HFFc6 (cell line): ENCODE measurements around the gene UQCR10. TPM values are rescaled to one million over a fixed set of nuclear protein-coding genes. Genes with fewer than 3 reads are reported as not detected.

ENCODE experiments used
- DNase-seq: peaks from one replicate; pipeline ENCODE4 v3.0.0-alpha.2; 2018
- H3K27ac Mint-ChIP-seq: 2 replicates; pipeline ENCODE4 v1.8.0; 2020; ENCODE audit warnings: mild to moderate bottlenecking, mixed read lengths
- H3K27me3 Mint-ChIP-seq: 2 replicates; pipeline ENCODE4 v1.8.0; 2021; ENCODE audit warnings: mild to moderate bottlenecking, moderate library complexity, mixed read lengths; ENCODE audit not compliant: insufficient read depth
- H3K36me3 Mint-ChIP-seq: 2 replicates; pipeline ENCODE4 v1.8.0; 2021; ENCODE audit warnings: low read depth, mixed read lengths
- H3K4me1 Mint-ChIP-seq: 2 replicates; pipeline ENCODE4 v1.8.0; 2020; ENCODE audit warnings: low read depth, mixed read lengths
- H3K4me3 Mint-ChIP-seq: 2 replicates; pipeline ENCODE4 v1.8.0; 2020; ENCODE audit warnings: mild to moderate bottlenecking, moderate library complexity, mixed read lengths
- H3K9me3 Mint-ChIP-seq: 2 replicates; pipeline ENCODE4 v1.8.0; 2020; ENCODE audit warnings: mild to moderate bottlenecking, mixed read lengths
- CTCF ChIP-seq: fragments of 200-600 bp; sonication (generic); IDR thresholded peaks from 2 replicates; pipeline ENCODE4 v1.5.0; 2021; ENCODE audit warnings: antibody characterized with exemption, mild to moderate bottlenecking
- total RNA-seq, 6 experiments: library from RNA; stranded (reverse); fragmentation: NEBNext Ultra II Directional; extraction: Animal tissue kit (Norgen Biotek cat#: 25700); gene quantifications; 2 replicates in 1 of 6; 3 replicates in 5 of 6; pipeline ENCODE4 v1.2.3, GENCODE V29; 2021

UQCR10 gene
- total RNA-seq, 6 experiments from 2014 or later = 137 to 153 (median 150) TPM

GRCh38 chr22:29816128-29816527, 49.0 kb downstream of the UQCR10 start:
- no peak overlapping the region for H3K4me3 Mint-ChIP-seq
- peaks cover 29% of the 10 kb centered on the region for H3K36me3 Mint-ChIP-seq
- no peak for TF ChIP-seq CTCF
- no peaks in the 10 kb centered on the region for H3K9me3 Mint-ChIP-seq
- DNase-seq = no peak
- H3K27ac Mint-ChIP-seq = no peak overlapping the region
- peaks cover 3% of the 10 kb centered on the region for H3K27me3 Mint-ChIP-seq
- peaks cover 28% of the 10 kb centered on the region for H3K4me1 Mint-ChIP-seq

- Mint-ChIP-seq H3K27ac (no peak overlapping the region), H3K27me3 (peaks cover 3% of the 10 kb centered on the region), H3K4me1 (peaks cover 32% of the 10 kb centered on the region), H3K4me3 (no peak overlapping the region), H3K36me3 (peaks cover 30% of the 10 kb centered on the region), H3K9me3 (no peaks in the 10 kb centered on the region)
- no peak for TF ChIP-seq CTCF
- DNase-seq = no peak
These were observed 49.4 kb downstream of the UQCR10 start for GRCh38 chr22:29816539-29816938.

- Mint-ChIP-seq H3K4me1 (peaks cover 36% of the 10 kb centered on the region), H3K27ac (peak overlapping the region; percentile 7; the same call in 1 of the 2 replicates), H3K9me3 (no peaks in the 10 kb centered on the region), H3K27me3 (peaks cover 3% of the 10 kb centered on the region), H3K36me3 (peaks cover 28% of the 10 kb centered on the region), H3K4me3 (no peak overlapping the region)
- no peak for DNase-seq
- TF ChIP-seq CTCF = no peak
These were observed 49.8 kb downstream of the UQCR10 start for GRCh38 chr22:29816980-29817379.

- peaks cover 42% of the 10 kb centered on the region for H3K4me1 Mint-ChIP-seq
- TF ChIP-seq CTCF = no peak
- H3K4me3 Mint-ChIP-seq = no peak overlapping the region
- no peaks in the 10 kb centered on the region for H3K9me3 Mint-ChIP-seq
- no peaks in the 10 kb centered on the region; the same call in 1 of the 2 replicates for H3K27me3 Mint-ChIP-seq
- no peak for DNase-seq
- no peak overlapping the region for H3K27ac Mint-ChIP-seq
- H3K36me3 Mint-ChIP-seq = peaks cover 26% of the 10 kb centered on the region
These were observed 50.6 kb downstream of the UQCR10 start for GRCh38 chr22:29817724-29818123.

GRCh38 chr22:29819501-29819900, 52.3 kb downstream of the UQCR10 start:
- no peak overlapping the region for H3K4me3 Mint-ChIP-seq
- H3K4me1 Mint-ChIP-seq = peaks cover 30% of the 10 kb centered on the region
- no peak overlapping the region for H3K27ac Mint-ChIP-seq
- no peaks in the 10 kb centered on the region for H3K9me3 Mint-ChIP-seq
- no peak for DNase-seq
- TF ChIP-seq CTCF = no peak
- H3K27me3 Mint-ChIP-seq = no peaks in the 10 kb centered on the region; the same call in 1 of the 2 replicates
- H3K36me3 Mint-ChIP-seq = peaks cover 30% of the 10 kb centered on the region

Other genes starting within 250 kb of the UQCR10 start
- gene THOC5, start 213.6 kb upstream of the UQCR10 start, total RNA-seq = 10 to 100 TPM; 50.9 to 55.4 (median 53.0) TPM
- 10 to 100 TPM; 51.5 to 77.5 (median 70.4) TPM for gene NIPSNAP1, start 186.3 kb upstream of the UQCR10 start, total RNA-seq
- gene NF2, start 163.7 kb upstream of the UQCR10 start, total RNA-seq = 100 to 1,000 TPM; 161 to 184 (median 176) TPM
- not detected for gene CABP7, start 47.4 kb upstream of the UQCR10 start, total RNA-seq
- 10 to 100 TPM; 24.9 to 28.6 (median 26.1) TPM for gene ZMAT5, start 362 bp upstream of the UQCR10 start, total RNA-seq
- 10 to 100 TPM; 60.1 to 73.6 (median 66.4) TPM for gene ASCC2, start 70.9 kb downstream of the UQCR10 start, total RNA-seq
- gene MTMR3, start 115.8 kb downstream of the UQCR10 start, total RNA-seq = 10 to 100 TPM; 19.0 to 27.0 (median 21.7) TPM